CD4-positive, alpha-beta T cell (primary cell): ENCODE data around the gene EPS8L3. TPM values are rescaled to one million over a fixed set of nuclear protein-coding genes. Genes with fewer than 3 reads are reported as not detected.

Source experiments
- ATAC-seq: fragments of 200-7000 bp; cut with Tn5 transposase; one replicate; pipeline ENCODE4 v1.10.0; 2022; ENCODE audit warnings: mild to moderate bottlenecking; ENCODE audit not compliant: poor library complexity
- CTCF ChIA-PET: fragments of 350-600 bp; sonication (Branson Sonifier 250); formaldehyde crosslinking; loops from one replicate; lab custom pipeline; 2021; ENCODE audit warnings: antibody characterized with exemption, inconsistent platforms; lab: Charles Lee
- POLR2A ChIA-PET: fragments of 350-600 bp; sonication (Branson Sonifier 250); formaldehyde crosslinking; loops from one replicate; lab custom pipeline; 2021; ENCODE audit warnings: antibody characterized with exemption, inconsistent platforms; lab: Charles Lee
- DNase-seq, 14 experiments: peaks; one replicate each; pipeline ENCODE4 v3.0.0-alpha.2; 2013 to 2020; ENCODE audit warnings: mixed read lengths in 2 of 14
- H3K27ac ChIP-seq, 2 donors: one replicate each; pipeline versions ENCODE4 v1.5.1 to v1.7.0; 2013; ENCODE audit warnings: low read length in 2 of 2, low read depth in 1 of 2, mild to moderate bottlenecking in 1 of 2
- H3K27me3 ChIP-seq, 2 experiments: 1 replicate in 1 of 2; 2 replicates in 1 of 2; pipeline versions ENCODE4 v1.6.1 to v1.7.0; 2013; ENCODE audit warnings: low read length in 2 of 2, control low read depth in 1 of 2, mild to moderate bottlenecking in 1 of 2, moderate library complexity in 1 of 2; ENCODE audit not compliant: insufficient read depth in 2 of 2, control insufficient read depth in 1 of 2
- H3K36me3 ChIP-seq: one replicate; pipeline ENCODE4 v1.6.1; 2013; ENCODE audit warnings: low read length, control low read depth; ENCODE audit not compliant: insufficient read depth
- H3K4me1 ChIP-seq: one replicate; pipeline ENCODE4 v1.6.1; 2013; ENCODE audit warnings: low read length, control low read depth; ENCODE audit not compliant: insufficient read depth
- H3K4me3 ChIP-seq: one replicate; pipeline ENCODE4 v1.5.1; 2013; ENCODE audit warnings: mild to moderate bottlenecking, low read length, moderate library complexity
- H3K9me3 ChIP-seq, 2 experiments: 1 replicate in 1 of 2; 2 replicates in 1 of 2; pipeline versions ENCODE4 v1.6.1 to v1.7.0; 2013; ENCODE audit warnings: low read length in 2 of 2, mild to moderate bottlenecking in 2 of 2, control low read depth in 1 of 2, moderate library complexity in 1 of 2; ENCODE audit not compliant: control insufficient read depth in 1 of 2, insufficient read depth in 1 of 2
- H3K27ac Mint-ChIP-seq: one replicate; pipeline ENCODE4 v1.8.0; 2020; ENCODE audit warnings: mixed read lengths
- H3K27me3 Mint-ChIP-seq: one replicate; pipeline ENCODE4 v1.8.0; 2021; ENCODE audit warnings: mixed read lengths
- H3K36me3 Mint-ChIP-seq: one replicate; pipeline ENCODE4 v1.8.0; 2021; ENCODE audit warnings: low read depth, mixed read lengths
- H3K4me1 Mint-ChIP-seq: one replicate; pipeline ENCODE4 v1.8.0; 2021; ENCODE audit warnings: low read depth, mixed read lengths
- H3K4me3 Mint-ChIP-seq: one replicate; pipeline ENCODE4 v1.8.0; 2020; ENCODE audit warnings: mild to moderate bottlenecking, mixed read lengths
- H3K9me3 Mint-ChIP-seq: one replicate; pipeline ENCODE4 v1.8.0; 2020; ENCODE audit warnings: mixed read lengths
- CTCF ChIP-seq: fragments of 200-600 bp; IDR thresholded peaks from one replicate; pipeline ENCODE4 v1.8.0; 2022; ENCODE audit warnings: antibody characterized with exemption, mild to moderate bottlenecking
- intact Hi-C, 2 experiments: fragments of 100-400 bp; cut with DNase I in 1 of 2; cut with micrococcal nuclease in 1 of 2; formaldehyde crosslinking; loops; one replicate each; pipeline versions ENCODE4 v1.15.1 to v1.9.0; 2023 to 2025; cut with DNase I, micrococcal nuclease
- total RNA-seq, 174 experiments: library from RNA in 2 of 174; stranded (reverse) in 2 of 174; gene quantifications; one replicate each; pipeline ENCODE4 v1.2.3 and lab custom pipeline; 2021 to 2026

Gene EPS8L3
- total RNA-seq, 2 experiments from 2014 or later = not detected

- Mint-ChIP-seq H3K36me3 (no peaks in the 10 kb centered on the region), H3K4me3 (no peak overlapping the region), H3K9me3 (no peaks in the 10 kb centered on the region), H3K4me1 (no peaks in the 10 kb centered on the region), H3K27ac (no peak overlapping the region), H3K27me3 (no peaks in the 10 kb centered on the region)
- no peaks in the 10 kb centered on the region for H3K4me1 ChIP-seq
- ChIA-PET POLR2A (no interaction called here), CTCF (no interaction called here)
- H3K27me3 ChIP-seq = peaks cover 0 to 3% of the 10 kb centered on the region in 2 experiments
- H3K27ac ChIP-seq = no peak overlapping the region
- DNase-seq = no peak
- H3K36me3 ChIP-seq = no peaks in the 10 kb centered on the region
- no peak for ATAC-seq
- intact Hi-C loops = no loop called here
- no peaks in the 10 kb centered on the region for H3K9me3 ChIP-seq
- no peak overlapping the region for H3K4me3 ChIP-seq
- no peak for TF ChIP-seq CTCF
These were observed 37.7 kb downstream of the EPS8L3 start for GRCh38 chr1:109726007-109726406.

- Histone ChIP-seq H3K9me3 (no peaks in the 10 kb centered on the region), H3K27ac (no peak overlapping the region), H3K4me3 (no peak overlapping the region), H3K27me3 (peaks cover 0 to 3% of the 10 kb centered on the region in 2 experiments), H3K36me3 (no peaks in the 10 kb centered on the region), H3K4me1 (no peaks in the 10 kb centered on the region)
- ChIA-PET CTCF (no interaction called here), POLR2A (no interaction called here)
- TF ChIP-seq CTCF = no peak
- Mint-ChIP-seq H3K27me3 (no peaks in the 10 kb centered on the region), H3K4me3 (no peak overlapping the region), H3K4me1 (no peaks in the 10 kb centered on the region), H3K36me3 (no peaks in the 10 kb centered on the region), H3K9me3 (no peaks in the 10 kb centered on the region), H3K27ac (no peak overlapping the region)
- no peak for ATAC-seq
- intact Hi-C loops = no loop called here
- DNase-seq = no peak
These were observed 38.2 kb downstream of the EPS8L3 start for GRCh38 chr1:109725510-109725909.

GRCh38 chr1:109724933-109725332 lies 38.8 kb downstream of the EPS8L3 start:
- Histone ChIP-seq H3K4me3 (no peak overlapping the region), H3K27me3 (peaks cover 0 to 3% of the 10 kb centered on the region in 2 experiments), H3K27ac (no peak overlapping the region), H3K9me3 (no peaks in the 10 kb centered on the region), H3K4me1 (no peaks in the 10 kb centered on the region), H3K36me3 (no peaks in the 10 kb centered on the region)
- DNase-seq = no peak
- no peaks in the 10 kb centered on the region for H3K27me3 Mint-ChIP-seq
- no peaks in the 10 kb centered on the region for H3K4me1 Mint-ChIP-seq
- no peak overlapping the region for H3K4me3 Mint-ChIP-seq
- no peak for TF ChIP-seq CTCF
- intact Hi-C loops = no loop called here
- POLR2A ChIA-PET = no interaction called here
- CTCF ChIA-PET = no interaction called here
- H3K9me3 Mint-ChIP-seq = no peaks in the 10 kb centered on the region
- H3K27ac Mint-ChIP-seq = no peak overlapping the region
- H3K36me3 Mint-ChIP-seq = no peaks in the 10 kb centered on the region
- ATAC-seq = no peak
